GM18868 (cell line): Measurements from ENCODE around the gene NBPF12.
"Not testable (repeated sequence)": the region's sequence is repeated elsewhere in the genome, so short reads cannot be mapped to it uniquely, and the experiment has no call there.

Experiments used
- ATAC-seq: cut with Tn5 transposase; IDR thresholded peaks from one replicate; pipeline ENCODE4 v1.9.1; 2021; ENCODE audit warnings: mild to moderate bottlenecking, moderate library complexity; ENCODE audit not compliant: unreplicated experiment

Gene NBPF12

DNA sequence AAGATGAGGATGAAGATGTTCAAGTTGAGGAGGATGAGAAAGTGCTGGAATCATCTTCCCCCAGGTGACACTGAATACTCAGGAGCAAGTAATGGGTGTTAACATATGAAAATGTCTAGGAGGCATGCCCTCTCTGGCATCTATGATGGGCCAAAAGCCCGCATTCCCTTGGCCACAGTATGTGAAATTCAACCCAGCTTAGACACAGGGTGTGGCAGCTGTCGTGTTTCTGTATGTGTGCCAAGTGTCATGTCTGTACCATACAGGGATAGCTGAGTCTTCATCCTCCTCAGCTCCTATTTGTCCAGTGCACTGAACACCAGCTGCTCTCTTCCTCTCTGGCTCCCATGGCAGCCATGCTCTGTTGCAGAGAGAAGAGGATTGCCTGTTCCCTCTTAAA lies 32.5 kb downstream of the NBPF12 start:
- ATAC-seq, result not testable (repeated sequence)

DNA sequence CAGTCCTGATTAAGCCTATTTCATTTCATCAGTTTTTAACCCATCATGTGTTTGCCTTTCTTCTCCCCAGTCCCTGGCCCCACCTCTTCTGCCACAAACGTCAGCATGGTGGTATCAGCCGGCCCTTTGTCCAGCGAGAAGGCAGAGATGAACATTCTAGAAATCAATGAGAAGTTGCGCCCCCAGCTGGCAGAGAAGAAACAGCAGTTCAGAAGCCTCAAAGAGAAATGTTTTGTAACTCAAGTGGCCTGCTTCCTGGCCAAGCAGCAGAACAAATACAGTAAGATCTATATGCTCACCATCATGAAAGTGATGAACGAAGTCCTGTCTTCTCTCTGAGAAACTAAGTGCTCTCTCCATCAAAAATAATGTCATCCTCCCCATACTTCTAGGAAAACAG lies 34.6 kb downstream of the NBPF12 start:
- ATAC-seq, result not testable (repeated sequence)

DNA sequence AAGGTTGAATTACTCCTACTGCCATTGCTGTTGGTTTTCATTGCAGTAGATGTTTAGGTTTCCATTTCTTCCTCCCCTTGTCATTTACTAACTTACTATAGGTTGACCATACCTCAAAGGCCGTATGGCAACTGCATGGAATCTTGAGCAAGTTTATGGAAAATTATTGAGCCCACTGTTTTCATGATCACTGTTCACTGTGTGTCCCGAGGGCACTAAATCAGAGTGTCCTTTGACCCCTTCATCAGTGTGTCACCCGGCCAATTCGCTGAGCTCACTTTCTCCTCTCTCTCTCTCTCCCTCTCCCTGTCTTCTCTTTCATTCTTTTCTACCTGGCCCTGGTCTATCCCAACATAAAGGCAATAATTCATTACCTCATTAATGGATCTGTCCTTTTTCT lies 47.7 kb downstream of the NBPF12 start:
- not testable (repeated sequence) for ATAC-seq

DNA sequence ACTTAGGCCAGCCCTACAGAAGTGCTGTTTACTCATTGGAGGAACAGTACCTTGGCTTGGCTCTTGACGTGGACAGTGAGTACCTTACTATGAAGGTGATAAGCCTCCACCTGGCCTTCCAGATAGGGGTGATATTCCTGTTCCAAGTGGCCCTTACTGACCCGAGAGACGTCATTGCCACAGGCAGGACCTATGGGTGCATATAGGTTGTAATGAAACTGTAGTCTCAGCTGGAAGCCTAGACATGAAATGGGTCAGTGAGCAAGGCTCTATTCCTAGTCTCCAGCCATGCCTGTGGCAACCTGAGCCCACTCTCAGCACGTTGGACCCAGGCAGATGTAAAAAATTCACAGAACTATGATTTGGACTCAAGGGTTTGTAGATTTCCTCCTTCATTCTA lies 48.3 kb downstream of the NBPF12 start:
- not testable (repeated sequence) for ATAC-seq

DNA sequence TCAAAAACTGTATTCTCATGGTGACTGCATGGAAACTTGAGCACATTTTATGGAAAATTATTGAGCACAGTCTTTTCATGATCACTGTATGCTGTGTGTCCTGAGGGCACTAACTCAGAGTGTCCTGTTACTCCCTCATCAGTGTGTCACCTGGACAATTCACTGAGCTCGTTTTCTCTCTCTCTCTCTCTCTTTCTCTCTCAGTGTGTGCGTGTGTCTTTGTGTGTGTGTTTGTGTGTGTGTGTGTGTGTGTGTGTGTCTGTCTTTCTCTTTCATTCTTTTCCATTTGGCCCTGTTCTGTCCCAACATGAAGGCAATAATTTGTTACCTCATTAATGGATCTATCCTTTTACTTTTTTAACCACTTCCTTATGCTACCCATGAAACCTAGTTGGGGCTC lies 49.4 kb downstream of the NBPF12 start:
- not testable (repeated sequence) for ATAC-seq

DNA sequence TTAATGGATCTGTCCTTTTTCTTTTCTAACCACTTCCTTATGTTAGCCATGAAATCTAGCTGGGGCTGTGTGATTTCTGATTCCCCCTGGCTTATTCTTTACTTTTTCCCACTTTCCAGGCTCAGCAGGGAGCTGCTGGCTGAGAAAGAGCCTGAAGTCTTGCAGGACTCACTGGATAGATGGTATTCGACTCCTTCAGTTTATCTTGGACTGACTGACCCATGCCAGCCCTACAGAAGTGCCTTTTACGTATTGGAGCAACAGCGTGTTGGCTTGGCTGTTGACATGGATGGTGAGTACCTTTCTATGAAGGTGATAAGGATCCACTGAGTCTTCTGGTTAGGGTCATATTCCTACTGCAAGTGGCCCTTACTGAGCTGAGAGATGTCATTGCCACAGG lies 51.3 kb downstream of the NBPF12 start:
- not testable (repeated sequence) for ATAC-seq

DNA sequence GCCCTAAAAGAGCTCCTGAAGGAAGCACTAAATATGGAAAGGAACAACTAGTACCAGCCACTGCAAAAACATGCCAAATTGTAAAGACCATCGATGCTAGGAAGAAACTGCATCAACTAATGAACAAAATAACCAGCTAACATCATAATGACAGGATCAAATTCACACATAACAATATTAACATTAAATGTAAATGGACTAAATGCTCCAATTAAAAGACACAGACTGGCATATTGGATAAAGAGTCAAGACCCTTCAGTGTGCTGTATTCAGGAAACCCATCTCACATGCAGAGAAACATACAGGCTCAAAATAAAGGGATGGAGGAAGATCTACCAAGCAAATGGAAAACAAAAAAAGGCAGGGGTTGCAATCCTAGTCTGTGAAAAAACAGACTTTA lies 70.4 kb downstream of the NBPF12 start:
- not testable (repeated sequence) for ATAC-seq

DNA sequence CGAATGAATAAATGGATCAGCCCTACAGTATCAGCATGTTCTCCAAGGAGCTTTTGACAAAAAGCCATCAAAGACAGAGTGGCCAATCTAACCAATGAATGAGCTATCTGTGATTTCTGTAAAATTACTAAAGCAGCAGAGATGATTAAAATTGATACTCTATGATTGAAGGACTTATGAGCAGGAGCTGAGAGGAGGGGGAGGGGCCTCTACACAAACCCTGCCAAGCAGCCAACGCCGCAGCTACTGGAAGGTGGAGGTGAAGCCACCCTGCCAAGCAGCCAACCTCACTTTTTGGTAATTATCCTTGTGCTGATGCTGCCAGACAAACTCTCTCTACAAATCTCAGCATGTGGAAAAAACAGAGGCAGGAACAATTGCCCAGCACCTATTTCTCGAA lies 88.9 kb downstream of the NBPF12 start:
- ATAC-seq, result not testable (repeated sequence)

DNA sequence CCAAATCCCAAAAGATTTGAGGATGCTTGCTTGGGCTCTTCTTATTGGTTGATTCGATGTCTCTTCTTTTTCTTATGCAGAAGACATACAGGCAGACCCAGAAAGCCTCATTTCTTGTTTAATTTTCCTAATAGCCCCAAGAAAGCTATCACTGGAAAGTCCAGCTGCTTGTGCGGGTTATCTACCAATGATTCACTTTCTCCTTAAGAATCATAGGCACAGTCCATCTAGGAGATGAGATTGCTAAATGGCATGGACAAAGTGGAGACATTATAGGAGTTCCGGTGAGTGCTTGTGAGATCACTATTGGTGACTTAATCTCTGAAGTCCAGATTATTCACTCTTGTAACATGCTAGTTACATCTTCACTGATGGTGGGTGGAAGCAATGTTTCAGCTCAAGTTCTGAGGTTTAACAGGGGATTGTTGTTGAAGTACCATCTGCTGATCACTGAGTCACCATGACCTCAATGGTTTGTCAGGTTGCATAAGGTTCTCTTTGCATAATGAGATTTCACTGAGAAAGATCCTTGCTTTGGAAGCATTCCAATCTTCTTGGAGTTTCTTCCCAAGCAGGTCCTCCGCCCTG lies 92.0 kb downstream of the NBPF12 start:
- not testable (repeated sequence) for ATAC-seq

DNA sequence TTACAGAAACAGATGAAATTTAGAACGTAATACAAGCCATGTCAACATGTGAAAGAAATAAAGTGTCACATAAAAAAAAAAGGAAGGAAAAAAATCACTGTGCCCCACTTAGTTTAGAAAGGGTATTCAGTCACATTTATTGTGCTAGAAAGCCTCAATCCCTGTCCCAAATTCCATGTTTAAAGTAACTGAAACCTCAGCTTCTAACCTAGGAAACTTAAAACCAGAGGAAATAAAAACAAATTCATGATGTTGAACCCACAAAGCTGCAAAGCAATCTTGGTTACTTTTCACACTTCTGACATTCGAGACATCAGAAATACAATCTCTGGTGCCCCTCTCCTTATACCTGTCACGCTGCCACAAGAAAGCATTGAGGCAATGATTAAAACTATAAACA lies 101.8 kb downstream of the NBPF12 start:
- ATAC-seq, result no peak

DNA sequence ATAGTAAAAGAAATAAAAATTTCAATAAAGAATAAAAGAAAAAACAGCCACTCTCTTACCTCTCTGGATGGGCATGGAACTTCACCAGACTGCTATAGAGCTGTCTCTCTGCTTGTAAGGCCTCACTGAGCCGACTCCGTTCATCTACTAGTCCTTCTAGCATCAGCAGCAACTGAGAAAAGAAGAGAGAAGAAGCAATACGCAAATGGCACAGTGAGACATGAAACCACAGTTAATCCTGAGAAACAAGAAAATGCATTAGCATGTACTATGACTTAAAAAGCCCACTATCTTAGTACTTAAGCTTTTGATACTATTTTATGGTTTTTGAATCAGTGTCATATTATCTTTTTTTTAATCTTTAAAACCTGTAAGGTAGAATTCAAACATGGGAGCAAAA lies 104.8 kb downstream of the NBPF12 start:
- not testable (repeated sequence) for ATAC-seq

DNA sequence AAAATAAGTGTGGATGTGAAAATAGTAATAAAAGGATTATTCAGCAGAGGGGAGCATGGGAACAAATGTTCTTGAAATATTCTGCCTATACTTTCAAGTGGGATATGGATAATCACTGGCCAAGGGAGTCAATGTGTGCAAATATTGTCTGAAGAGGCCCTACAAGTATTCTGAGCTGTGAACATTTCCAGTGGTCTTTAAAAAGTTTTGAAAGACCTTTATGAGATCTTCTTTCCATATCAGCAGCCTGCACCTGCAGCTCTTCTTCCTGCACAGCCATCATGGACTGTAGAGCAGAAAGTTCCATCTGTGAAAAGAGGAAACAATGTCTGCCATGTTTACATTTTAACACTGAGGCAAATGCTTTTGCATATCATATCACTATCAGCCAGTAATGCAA lies 106.4 kb downstream of the NBPF12 start:
- not testable (repeated sequence) for ATAC-seq
